GM20431 (cell line): ENCODE measurements around the gene OPRPN.

Source experiments
- in situ Hi-C: fragments of 300-500 bp; cut with MseI, MboI; formaldehyde crosslinking; loops from one replicate; pipeline ENCODE4 v1.15.0; 2020; ENCODE audit warnings: low sequenced_read_pairs; ENCODE audit not compliant: unreplicated experiment

Gene OPRPN

GRCh38 chr4:70452946-70453345, 55.2 kb downstream of the OPRPN start:
- in situ Hi-C loops = no loop called here
